Measurements from ENCODE around the gene IFNAR2.
"Not testable (repeated sequence)": the region's sequence is repeated elsewhere in the genome, so short reads cannot be mapped to it uniquely, and the experiment has no call there.

IFNAR2 gene

GRCh38 chr21:33246506-33246905, 16.8 kb downstream of the IFNAR2 start:
- peaks cover 48% of the 10 kb centered on the region for H3K4me1 Mint-ChIP-seq
- H3K9me3 Mint-ChIP-seq = no peaks in the 10 kb centered on the region
- H3K36me3 Mint-ChIP-seq = peaks cover 87% of the 10 kb centered on the region
- DNase-seq (ENCODE audit: low spot score in 2 of 2) = no peak
- ATAC-seq = no peak
- H3K27ac Mint-ChIP-seq = peak overlapping the region; percentile 29
- H3K4me3 Mint-ChIP-seq = no peak overlapping the region

GRCh38 chr21:33246963-33247362, 17.2 kb downstream of the IFNAR2 start:
- H3K4me1 Mint-ChIP-seq = peaks cover 43% of the 10 kb centered on the region

GRCh38 chr21:33247599-33247998, 17.9 kb downstream of the IFNAR2 start:
- Mint-ChIP-seq H3K27ac (no peak overlapping the region), H3K36me3 (peaks cover 92% of the 10 kb centered on the region), H3K9me3 (no peaks in the 10 kb centered on the region), H3K4me1 (peaks cover 39% of the 10 kb centered on the region), H3K4me3 (no peak overlapping the region)
- ATAC-seq (no peak), DNase-seq (ENCODE audit: low spot score in 2 of 2) (no peak)

More at GRCh38 chr21:33246963-33247362, 17.2 kb downstream of the IFNAR2 start:
- H3K36me3 Mint-ChIP-seq = peaks cover 91% of the 10 kb centered on the region
- no peak overlapping the region for H3K4me3 Mint-ChIP-seq
- peak in 1 of 2 donors; percentile 1 for DNase-seq (ENCODE audit: low spot score in 2 of 2)
- H3K9me3 Mint-ChIP-seq = no peaks in the 10 kb centered on the region
- no peak overlapping the region for H3K27ac Mint-ChIP-seq
- ATAC-seq = no peak

- DNase-seq (ENCODE audit: low spot score in 2 of 2) (no peak), ATAC-seq (no peak)
- H3K27ac Mint-ChIP-seq = no peak overlapping the region
- peaks cover 26% of the 10 kb centered on the region for H3K4me1 Mint-ChIP-seq
- peaks cover 98% of the 10 kb centered on the region for H3K36me3 Mint-ChIP-seq
- H3K4me3 Mint-ChIP-seq = no peak overlapping the region
- no peaks in the 10 kb centered on the region for H3K9me3 Mint-ChIP-seq
These were observed 19.7 kb downstream of the IFNAR2 start for GRCh38 chr21:33249331-33250002.

GRCh38 chr21:33251119-33251518, 21.4 kb downstream of the IFNAR2 start:
- Mint-ChIP-seq H3K4me3 (no peak overlapping the region), H3K27ac (peak overlapping the region; percentile 6), H3K36me3 (peaks cover 100% of the 10 kb centered on the region), H3K4me1 (peaks cover 28% of the 10 kb centered on the region), H3K9me3 (no peaks in the 10 kb centered on the region)
- DNase-seq (ENCODE audit: low spot score in 2 of 2) (no peak), ATAC-seq (no peak)

GRCh38 chr21:33253382-33253781, 23.6 kb downstream of the IFNAR2 start:
- Mint-ChIP-seq H3K27ac (peak overlapping the region; percentile 63), H3K36me3 (peaks cover 94% of the 10 kb centered on the region), H3K4me1 (peaks cover 41% of the 10 kb centered on the region)
- DNase-seq (ENCODE audit: low spot score in 2 of 2); H3K9me3 Mint-ChIP-seq; ATAC-seq; H3K4me3 Mint-ChIP-seq: not testable (repeated sequence)

GRCh38 chr21:33254766-33255165, 25.0 kb downstream of the IFNAR2 start:
- ATAC-seq (no peak), DNase-seq (ENCODE audit: low spot score in 2 of 2) (no peak)
- Mint-ChIP-seq H3K4me1 (peaks cover 50% of the 10 kb centered on the region), H3K27ac (no peak overlapping the region), H3K4me3 (no peak overlapping the region), H3K36me3 (peaks cover 89% of the 10 kb centered on the region), H3K9me3 (no peaks in the 10 kb centered on the region)

- no peaks in the 10 kb centered on the region for H3K9me3 Mint-ChIP-seq
- H3K27ac Mint-ChIP-seq = no peak overlapping the region
- H3K4me1 Mint-ChIP-seq = peaks cover 49% of the 10 kb centered on the region
- H3K36me3 Mint-ChIP-seq = peaks cover 83% of the 10 kb centered on the region
- no peak for DNase-seq (ENCODE audit: low spot score in 2 of 2)
- peak; percentile 78 for ATAC-seq
- H3K4me3 Mint-ChIP-seq = no peak overlapping the region
These were observed 25.7 kb downstream of the IFNAR2 start for GRCh38 chr21:33255404-33255803.

GRCh38 chr21:33256019-33256418, 26.3 kb downstream of the IFNAR2 start:
- peak; percentile 64 for ATAC-seq
- Mint-ChIP-seq H3K36me3 (peaks cover 77% of the 10 kb centered on the region), H3K4me1 (peaks cover 45% of the 10 kb centered on the region), H3K4me3 (no peak overlapping the region), H3K27ac (peak overlapping the region; percentile 6), H3K9me3 (no peaks in the 10 kb centered on the region)
- no peak for DNase-seq (ENCODE audit: low spot score in 2 of 2)

- no peak for DNase-seq (ENCODE audit: low spot score in 2 of 2)
- peaks cover 65% of the 10 kb centered on the region for H3K36me3 Mint-ChIP-seq
- no peak overlapping the region for H3K4me3 Mint-ChIP-seq
- peak overlapping the region; percentile 73 for H3K27ac Mint-ChIP-seq
- H3K9me3 Mint-ChIP-seq = no peaks in the 10 kb centered on the region
- H3K4me1 Mint-ChIP-seq = peaks cover 42% of the 10 kb centered on the region
- no peak for ATAC-seq
These were observed 27.5 kb downstream of the IFNAR2 start for GRCh38 chr21:33257094-33257803.

DNA sequence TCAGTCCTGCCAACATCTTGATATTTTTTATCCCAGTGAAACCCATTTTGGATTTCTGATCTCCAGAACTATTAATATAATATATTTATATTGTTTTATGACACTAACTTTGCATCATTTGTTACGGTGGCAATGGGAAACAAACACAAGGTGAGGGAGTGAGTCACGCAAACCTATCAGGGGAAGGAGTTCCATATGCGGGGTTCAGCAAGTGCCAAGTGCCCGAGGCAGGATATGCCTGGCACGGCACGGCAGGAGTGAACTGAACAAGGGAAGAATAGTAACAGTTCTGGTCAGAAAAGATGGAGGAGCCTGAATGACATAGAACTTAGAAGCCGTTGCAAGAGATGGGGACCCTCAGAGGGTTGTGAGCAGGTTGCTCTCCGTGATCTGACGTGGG, 28.7 kb downstream of the IFNAR2 start:
- Mint-ChIP-seq H3K4me3 (no peak overlapping the region), H3K4me1 (peaks cover 42% of the 10 kb centered on the region), H3K27ac (peak overlapping the region; percentile 73), H3K9me3 (no peaks in the 10 kb centered on the region), H3K36me3 (peaks cover 56% of the 10 kb centered on the region)
- no peak for ATAC-seq
- DNase-seq (ENCODE audit: low spot score in 2 of 2) = no peak

DNA sequence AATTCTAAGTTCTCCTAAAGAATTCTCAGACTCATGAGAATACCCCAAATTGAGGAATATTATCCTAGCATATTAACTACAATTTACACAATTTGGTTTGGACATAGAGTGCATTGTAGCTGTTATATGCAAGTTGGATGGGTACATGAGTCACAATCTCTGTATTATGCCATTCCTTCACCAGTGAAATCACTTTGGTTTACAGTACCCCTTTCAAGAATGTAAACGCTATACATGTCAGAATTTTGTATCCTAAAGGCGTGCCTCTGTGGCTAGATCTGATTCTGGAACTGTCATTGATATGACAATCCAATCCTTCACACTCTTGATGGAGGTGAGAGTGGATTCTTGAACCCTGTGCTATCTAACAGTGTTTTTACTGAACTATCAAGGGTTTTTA, 29.7 kb downstream of the IFNAR2 start:
- Mint-ChIP-seq H3K4me1 (peaks cover 42% of the 10 kb centered on the region), H3K36me3 (peaks cover 56% of the 10 kb centered on the region), H3K4me3 (no peak overlapping the region), H3K27ac (no peak overlapping the region), H3K9me3 (no peaks in the 10 kb centered on the region)
- ATAC-seq (peak; percentile 83), DNase-seq (ENCODE audit: low spot score in 2 of 2) (no peak)

DNA sequence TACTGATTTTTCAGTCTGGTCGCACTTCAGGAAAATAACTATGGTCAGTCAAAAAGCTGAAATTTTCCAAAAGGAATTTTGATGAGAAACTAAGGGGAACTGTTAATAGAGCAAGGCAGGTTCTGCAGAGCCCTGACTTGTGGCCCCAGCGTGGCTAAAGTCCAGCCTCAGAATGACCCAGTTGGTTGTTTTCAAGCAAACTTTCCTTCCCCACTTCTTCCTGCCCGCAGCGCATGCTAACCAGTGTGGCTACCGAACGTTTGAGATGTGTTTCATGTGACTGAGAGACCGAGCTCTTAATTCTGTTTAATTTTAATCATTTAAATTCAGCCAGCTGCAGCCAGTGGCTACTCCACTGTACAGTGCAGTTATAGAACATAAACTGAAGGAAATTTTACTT, 30.3 kb downstream of the IFNAR2 start:
- H3K4me1 Mint-ChIP-seq = peaks cover 42% of the 10 kb centered on the region
- peaks cover 51% of the 10 kb centered on the region for H3K36me3 Mint-ChIP-seq
- no peak overlapping the region for H3K4me3 Mint-ChIP-seq
- DNase-seq (ENCODE audit: low spot score in 2 of 2) (no peak), ATAC-seq (peak; percentile 46)
- H3K27ac Mint-ChIP-seq = no peak overlapping the region
- H3K9me3 Mint-ChIP-seq = no peaks in the 10 kb centered on the region

DNA sequence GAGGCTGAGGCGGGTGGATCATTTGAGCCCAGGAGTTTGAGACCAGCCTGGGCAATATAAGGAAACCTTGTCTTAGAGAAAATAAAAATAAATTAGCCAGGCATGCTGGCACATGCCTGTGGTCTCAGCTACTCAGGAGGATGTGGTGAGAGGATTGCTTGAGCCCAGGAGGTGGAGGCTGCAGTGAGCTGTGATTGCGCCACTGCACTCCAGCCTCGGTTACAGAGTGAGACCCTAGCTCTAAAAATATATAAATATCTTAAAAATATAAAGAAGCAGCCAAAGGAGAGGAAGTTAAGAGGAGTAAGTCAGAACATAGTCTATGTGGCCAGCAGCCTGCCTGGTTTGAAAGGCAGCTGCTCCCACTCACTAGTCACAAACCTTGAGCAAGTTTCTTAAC, 31.9 kb downstream of the IFNAR2 start:
- Mint-ChIP-seq H3K4me3 (no peak overlapping the region), H3K27ac (no peak overlapping the region), H3K36me3 (peaks cover 37% of the 10 kb centered on the region), H3K9me3 (no peaks in the 10 kb centered on the region), H3K4me1 (peaks cover 38% of the 10 kb centered on the region)
- DNase-seq (ENCODE audit: low spot score in 2 of 2) (no peak), ATAC-seq (no peak)

DNA sequence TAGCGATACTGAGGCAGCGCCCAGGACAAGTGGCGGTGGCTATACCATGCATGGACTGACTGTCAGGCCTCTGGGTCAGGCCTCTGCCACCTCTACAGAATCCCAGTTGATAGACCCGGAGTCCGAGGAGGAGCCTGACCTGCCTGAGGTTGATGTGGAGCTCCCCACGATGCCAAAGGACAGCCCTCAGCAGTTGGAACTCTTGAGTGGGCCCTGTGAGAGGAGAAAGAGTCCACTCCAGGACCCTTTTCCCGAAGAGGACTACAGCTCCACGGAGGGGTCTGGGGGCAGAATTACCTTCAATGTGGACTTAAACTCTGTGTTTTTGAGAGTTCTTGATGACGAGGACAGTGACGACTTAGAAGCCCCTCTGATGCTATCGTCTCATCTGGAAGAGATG, 33.2 kb downstream of the IFNAR2 start:
- Mint-ChIP-seq H3K4me3 (no peak overlapping the region), H3K4me1 (peaks cover 40% of the 10 kb centered on the region), H3K27ac (no peak overlapping the region), H3K36me3 (peaks cover 31% of the 10 kb centered on the region), H3K9me3 (no peaks in the 10 kb centered on the region)
- no peak for ATAC-seq
- DNase-seq (ENCODE audit: low spot score in 2 of 2) = no peak

DNA sequence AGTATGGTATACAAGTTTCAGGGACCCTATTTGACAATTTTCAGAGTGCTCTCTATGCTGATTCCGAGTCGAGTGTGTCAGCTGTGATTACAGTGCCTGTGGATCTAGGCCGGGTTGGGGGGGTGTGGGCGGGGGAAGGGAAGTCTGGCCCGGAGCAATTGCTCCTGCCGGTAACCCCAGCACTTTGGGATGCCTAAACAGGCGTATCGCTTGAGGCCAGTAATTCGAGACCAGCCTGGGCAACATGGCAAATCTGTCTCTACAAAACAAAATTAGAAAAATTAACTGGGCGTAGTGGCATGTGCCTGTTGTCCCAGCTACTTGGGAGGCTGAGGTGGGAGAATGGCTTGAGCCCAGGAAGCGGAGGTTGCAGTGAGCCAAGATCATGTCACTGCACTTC, 34.8 kb downstream of the IFNAR2 start:
- peaks cover 43% of the 10 kb centered on the region for H3K4me1 Mint-ChIP-seq
- H3K9me3 Mint-ChIP-seq = no peaks in the 10 kb centered on the region
- no peak overlapping the region for H3K4me3 Mint-ChIP-seq
- no peak overlapping the region for H3K27ac Mint-ChIP-seq
- no peak for DNase-seq (ENCODE audit: low spot score in 2 of 2)
- ATAC-seq = no peak
- peaks cover 34% of the 10 kb centered on the region for H3K36me3 Mint-ChIP-seq
